Endothelial cell of umbilical vein (primary cell): ENCODE results near the gene TNKS1BP1. TPM values are rescaled to one million over a fixed set of nuclear protein-coding genes. Genes with fewer than 3 reads are reported as not detected.

ENCODE experiments used
- BruUV-seq: library from RNA; stranded (reverse); fragments of 400-500 nt; replicated peaks from 2 replicates; lab custom pipeline; 2021; lab: Mats Ljungman, UMichigan
- CTCF ChIA-PET: fragments of 300-600, 350-600 bp; sonication (Branson Sonifier 250); formaldehyde crosslinking; loops from one replicate; lab custom pipeline; 2021; ENCODE audit warnings: antibody characterized with exemption, inconsistent platforms; lab: Charles Lee
- POLR2A ChIA-PET: fragments of 300-600, 350-600 bp; sonication (Branson Sonifier 250); formaldehyde crosslinking; loops from one replicate; lab custom pipeline; 2021; ENCODE audit warnings: antibody characterized with exemption, inconsistent platforms; lab: Charles Lee
- DNase-seq: peaks from one replicate; pipeline ENCODE4 v3.0.0-alpha.2; 2011; ENCODE audit warnings: low read depth, low spot score
- FAIRE-seq: peaks from 2 replicates; lab custom pipeline; 2011; peaks lifted over from hg19 to GRCh38; lab: Jason Lieb, UNC
- H2AFZ ChIP-seq: 2 replicates; pipeline ENCODE4 v1.6.0; 2012; ENCODE audit warnings: low read depth, low read length, control low read depth, inconsistent platforms
- H3K27ac ChIP-seq: 2 replicates; pipeline ENCODE4 v1.5.1; 2011; ENCODE audit warnings: low read depth, mild to moderate bottlenecking, control low read depth, low read length, moderate library complexity; ENCODE audit not compliant: insufficient read depth
- H3K27me3 ChIP-seq, 2 experiments: 2 replicates each; pipeline versions ENCODE4 v1.6.0 to v1.6.1; 2011; ENCODE audit warnings: low read length in 2 of 2, mixed read lengths in 1 of 2; ENCODE audit not compliant: control insufficient read depth in 2 of 2, insufficient read depth in 2 of 2
- H3K36me3 ChIP-seq, 2 experiments: 2 replicates in 1 of 2; 3 replicates in 1 of 2; pipeline ENCODE4 v1.5.1; 2011; ENCODE audit warnings: low read length in 2 of 2, mild to moderate bottlenecking in 1 of 2, moderate library complexity in 1 of 2; ENCODE audit not compliant: control insufficient read depth in 2 of 2, insufficient read depth in 2 of 2; ENCODE audit errors: extremely low read depth in 1 of 2
- H3K4me1 ChIP-seq: 3 replicates; pipeline ENCODE4 v1.5.1; 2011; ENCODE audit warnings: mild to moderate bottlenecking, low read length; ENCODE audit not compliant: control insufficient read depth, insufficient read depth; ENCODE audit errors: extremely low read depth
- H3K4me2 ChIP-seq: 2 replicates; pipeline ENCODE4 v1.6.1; 2011; ENCODE audit warnings: low read length, control low read depth, mixed read lengths; ENCODE audit not compliant: insufficient read depth
- H3K4me3 ChIP-seq, 3 experiments: fragments of 200-600 bp in 1 of 3; sonication (generic), shearing (Covaris generic) in 1 of 3; replicated peaks in 1 of 3; 2 replicates each; pipeline ENCODE4 v1.5.1; 2011 to 2016; ENCODE audit warnings: control low read depth in 3 of 3, low read length in 3 of 3, mild to moderate bottlenecking in 2 of 3, inconsistent platforms in 1 of 3, low read depth in 1 of 3, moderate library complexity in 1 of 3; ENCODE audit not compliant: insufficient read depth in 1 of 3
- H3K79me2 ChIP-seq: 2 replicates; pipeline ENCODE4 v1.6.0; 2012; ENCODE audit warnings: low read length, inconsistent platforms; ENCODE audit not compliant: control insufficient read depth, insufficient read depth
- H3K9ac ChIP-seq: replicated peaks from 2 replicates; pipeline ENCODE3; 2011; ENCODE audit warnings: low read length, control low read depth; ENCODE audit not compliant: insufficient read depth; ENCODE audit errors: extremely low read depth
- H3K9me1 ChIP-seq: replicated peaks from 3 replicates; pipeline ENCODE4 v1.6.0; 2011; ENCODE audit warnings: mild to moderate bottlenecking, low read length; ENCODE audit not compliant: control insufficient read depth, insufficient read depth; ENCODE audit errors: extremely low read depth
- H3K9me3 ChIP-seq: replicated peaks from 2 replicates; pipeline ENCODE4 v1.5.1; 2012; ENCODE audit warnings: low read length, inconsistent platforms; ENCODE audit not compliant: control insufficient read depth, insufficient read depth
- H4K20me1 ChIP-seq: replicated peaks from 2 replicates; pipeline ENCODE3; 2011; ENCODE audit warnings: mild to moderate bottlenecking, low read length; ENCODE audit not compliant: control insufficient read depth, insufficient read depth; ENCODE audit errors: extremely low read depth
- EZH2 ChIP-seq: IDR thresholded peaks from 2 replicates; pipeline ENCODE4 v1.6.1; 2012; ENCODE audit warnings: borderline replicate concordance, low read depth, mild to moderate bottlenecking, moderate library complexity, low read length, inconsistent platforms; ENCODE audit not compliant: severe bottlenecking
- FOS ChIP-seq: IDR thresholded peaks from 2 replicates; pipeline ENCODE4 v1.6.1; 2011; ENCODE audit warnings: mild to moderate bottlenecking, low read length, moderate library complexity, borderline replicate concordance; ENCODE audit not compliant: insufficient read depth
- GATA2 ChIP-seq: IDR thresholded peaks from 2 replicates; pipeline ENCODE4 v1.7.0; 2011; ENCODE audit warnings: low read depth, mild to moderate bottlenecking, moderate library complexity, mixed read lengths, low read length; ENCODE audit not compliant: insufficient read length, insufficient read depth
- JUN ChIP-seq: IDR thresholded peaks from 2 replicates; pipeline ENCODE4 v1.6.1; 2011; ENCODE audit warnings: borderline replicate concordance, low read depth; ENCODE audit not compliant: insufficient read length, insufficient read depth
- MYC ChIP-seq: IDR thresholded peaks from one replicate; pipeline ENCODE4 v1.6.1; 2011; ENCODE audit warnings: mild to moderate bottlenecking, low read depth, low read length
- POLR2A ChIP-seq: IDR thresholded peaks from 2 replicates; pipeline ENCODE4 v1.6.1; 2012; ENCODE audit warnings: low read depth, mild to moderate bottlenecking, control low read depth, low read length
- POLR2AphosphoS5 ChIP-seq: IDR thresholded peaks from 2 replicates; pipeline ENCODE4 v1.6.1; 2012; ENCODE audit warnings: low read depth, mild to moderate bottlenecking, control low read depth, low read length, moderate library complexity; ENCODE audit not compliant: insufficient read depth
- dilution Hi-C: fragments of 300-500 bp; cut with MboI; formaldehyde crosslinking; loops from one replicate; pipeline ENCODE4 v1.15.0; 2019; ENCODE audit warnings: low sequenced_read_pairs; ENCODE audit not compliant: extremely low pct_ligation_motif_present
- intact Hi-C: fragments of 100-400 bp; cut with micrococcal nuclease; formaldehyde crosslinking; loops from one replicate; pipeline ENCODE4 v1.10.0; 2022
- polyA plus RNA-seq, 4 experiments: library from polyadenylated mRNA; depleted of rRNA in 3 of 4; stranded (reverse) in 3 of 4; unstranded in 1 of 4; fragments of >200 nt; gene quantifications; 2 replicates each; pipeline versions ENCODE4 v1.2.1 to v1.2.3, GENCODE V29; 2011 to 2012; ENCODE audit warnings: missing spikeins in 1 of 4
- total RNA-seq: library from RNA; stranded (reverse); gene quantifications from 2 replicates; pipeline ENCODE4 v1.2.3, GENCODE V29; 2021
- TF ChIP-seq, protein P1 (sequence below), 2 donors: IDR thresholded peaks; 1 replicate in 1 of 2; 2 replicates in 1 of 2; pipeline ENCODE4 v1.5.1; 2011; ENCODE audit warnings: low read length in 2 of 2, mild to moderate bottlenecking in 2 of 2, moderate library complexity in 2 of 2, control low read depth in 1 of 2, inconsistent platforms in 1 of 2, low read depth in 1 of 2; ENCODE audit not compliant: insufficient read depth in 1 of 2; ENCODE audit errors: extremely low read depth in 1 of 2
- TF ChIP-seq, protein P2 (sequence below): IDR thresholded peaks from 2 replicates; pipeline ENCODE4 v1.6.1; 2011; ENCODE audit not compliant: insufficient read depth, insufficient read length

Gene TNKS1BP1
- total and polyA plus RNA-seq, 2 donors (not counting 3 experiments of a cell fraction or from before 2014, with no cell fraction given) = 54.6 to 111 TPM

DNA sequence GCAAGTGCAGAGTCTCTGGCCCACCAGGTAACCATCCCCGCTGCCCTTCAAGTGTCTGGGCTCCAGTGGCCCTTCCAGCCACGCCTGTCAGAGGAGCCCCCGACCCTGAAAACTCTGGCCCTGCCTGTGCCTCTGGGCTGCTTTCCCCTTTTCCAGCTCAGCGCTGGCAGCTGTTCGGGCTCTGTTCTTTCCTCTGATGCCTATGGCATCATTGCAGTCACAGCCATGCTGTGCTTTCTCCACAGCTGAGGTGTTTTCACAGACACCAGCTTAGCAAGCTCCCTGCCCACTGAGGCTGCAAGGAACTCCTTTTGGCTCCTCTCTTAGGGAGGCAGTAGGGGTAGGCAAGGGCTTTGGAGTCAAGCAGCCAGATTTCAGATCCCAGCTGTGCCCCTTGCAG, 34.6 kb upstream of the TNKS1BP1 start:
- Histone ChIP-seq H3K9ac (no peak overlapping the region), H4K20me1 (no peaks in the 10 kb centered on the region), H3K27ac (no peak overlapping the region), H3K4me2 (no peak overlapping the region), H3K4me1 (no peaks in the 10 kb centered on the region), H3K9me1 (no peaks in the 10 kb centered on the region), H3K27me3 (peaks cover 0 to 5% of the 10 kb centered on the region in 2 experiments), H2AFZ (no peak overlapping the region), H3K36me3 (no peaks in the 10 kb centered on the region), H3K4me3 (no peak overlapping the region), H3K9me3 (no peaks in the 10 kb centered on the region), H3K79me2 (no peaks in the 10 kb centered on the region)
- DNase-seq (no peak), FAIRE-seq (no peak)
- ChIA-PET CTCF (interaction anchor here (1.1 to 2.7 kb wide), 4 partner anchors 9 to 99 kb away, joined by 3 to 13 read pairs (median 4); no protein-coding TSS in a partner anchor), POLR2A (no interaction called here)
- TF ChIP-seq, protein P1, sequence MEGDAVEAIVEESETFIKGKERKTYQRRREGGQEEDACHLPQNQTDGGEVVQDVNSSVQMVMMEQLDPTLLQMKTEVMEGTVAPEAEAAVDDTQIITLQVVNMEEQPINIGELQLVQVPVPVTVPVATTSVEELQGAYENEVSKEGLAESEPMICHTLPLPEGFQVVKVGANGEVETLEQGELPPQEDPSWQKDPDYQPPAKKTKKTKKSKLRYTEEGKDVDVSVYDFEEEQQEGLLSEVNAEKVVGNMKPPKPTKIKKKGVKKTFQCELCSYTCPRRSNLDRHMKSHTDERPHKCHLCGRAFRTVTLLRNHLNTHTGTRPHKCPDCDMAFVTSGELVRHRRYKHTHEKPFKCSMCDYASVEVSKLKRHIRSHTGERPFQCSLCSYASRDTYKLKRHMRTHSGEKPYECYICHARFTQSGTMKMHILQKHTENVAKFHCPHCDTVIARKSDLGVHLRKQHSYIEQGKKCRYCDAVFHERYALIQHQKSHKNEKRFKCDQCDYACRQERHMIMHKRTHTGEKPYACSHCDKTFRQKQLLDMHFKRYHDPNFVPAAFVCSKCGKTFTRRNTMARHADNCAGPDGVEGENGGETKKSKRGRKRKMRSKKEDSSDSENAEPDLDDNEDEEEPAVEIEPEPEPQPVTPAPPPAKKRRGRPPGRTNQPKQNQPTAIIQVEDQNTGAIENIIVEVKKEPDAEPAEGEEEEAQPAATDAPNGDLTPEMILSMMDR (IDR thresholded peaks at IDR 0.05; ENCODE audit: extremely low read depth in 1 of 2, insufficient read depth in 1 of 2, low read depth in 1 of 2, low read length in 2 of 2) = no peak
- TF ChIP-seq EZH2 = no peak
- no peak for TF ChIP-seq FOS
- no peak for TF ChIP-seq MYC
- TF ChIP-seq JUN = no peak
- no peak for TF ChIP-seq GATA2
- no peak for TF ChIP-seq POLR2AphosphoS5
- TF ChIP-seq, protein P2, sequence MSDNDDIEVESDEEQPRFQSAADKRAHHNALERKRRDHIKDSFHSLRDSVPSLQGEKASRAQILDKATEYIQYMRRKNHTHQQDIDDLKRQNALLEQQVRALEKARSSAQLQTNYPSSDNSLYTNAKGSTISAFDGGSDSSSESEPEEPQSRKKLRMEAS = no peak
- TF ChIP-seq POLR2A = no peak
- no TSS peak for BruUV-seq
- dilution Hi-C loops (no loop called here), intact Hi-C loops (no loop called here)
